Endothelial cell of umbilical vein (primary cell): Measurements from ENCODE around the gene PAN3. TPM values are rescaled to one million over a fixed set of nuclear protein-coding genes. Genes with fewer than 3 reads are reported as not detected.

ENCODE experiments used
- BruUV-seq: library from RNA; stranded (reverse); fragments of 400-500 nt; replicated peaks from 2 replicates; lab custom pipeline; 2021; lab: Mats Ljungman, UMichigan
- CTCF ChIA-PET: fragments of 300-600, 350-600 bp; sonication (Branson Sonifier 250); formaldehyde crosslinking; loops from one replicate; lab custom pipeline; 2021; ENCODE audit warnings: antibody characterized with exemption, inconsistent platforms; lab: Charles Lee
- POLR2A ChIA-PET: fragments of 300-600, 350-600 bp; sonication (Branson Sonifier 250); formaldehyde crosslinking; loops from one replicate; lab custom pipeline; 2021; ENCODE audit warnings: antibody characterized with exemption, inconsistent platforms; lab: Charles Lee
- DNase-seq: peaks from one replicate; pipeline ENCODE4 v3.0.0-alpha.2; 2011; ENCODE audit warnings: low read depth, low spot score
- FAIRE-seq: peaks from 2 replicates; lab custom pipeline; 2011; peaks lifted over from hg19 to GRCh38; lab: Jason Lieb, UNC
- H2AFZ ChIP-seq: 2 replicates; pipeline ENCODE4 v1.6.0; 2012; ENCODE audit warnings: low read depth, low read length, control low read depth, inconsistent platforms
- H3K27ac ChIP-seq: 2 replicates; pipeline ENCODE4 v1.5.1; 2011; ENCODE audit warnings: low read depth, mild to moderate bottlenecking, control low read depth, low read length, moderate library complexity; ENCODE audit not compliant: insufficient read depth
- H3K27me3 ChIP-seq, 2 experiments: 2 replicates each; pipeline versions ENCODE4 v1.6.0 to v1.6.1; 2011; ENCODE audit warnings: low read length in 2 of 2, mixed read lengths in 1 of 2; ENCODE audit not compliant: control insufficient read depth in 2 of 2, insufficient read depth in 2 of 2
- H3K36me3 ChIP-seq, 2 experiments: 2 replicates in 1 of 2; 3 replicates in 1 of 2; pipeline ENCODE4 v1.5.1; 2011; ENCODE audit warnings: low read length in 2 of 2, mild to moderate bottlenecking in 1 of 2, moderate library complexity in 1 of 2; ENCODE audit not compliant: control insufficient read depth in 2 of 2, insufficient read depth in 2 of 2; ENCODE audit errors: extremely low read depth in 1 of 2
- H3K4me1 ChIP-seq: 3 replicates; pipeline ENCODE4 v1.5.1; 2011; ENCODE audit warnings: mild to moderate bottlenecking, low read length; ENCODE audit not compliant: control insufficient read depth, insufficient read depth; ENCODE audit errors: extremely low read depth
- H3K4me2 ChIP-seq: 2 replicates; pipeline ENCODE4 v1.6.1; 2011; ENCODE audit warnings: low read length, control low read depth, mixed read lengths; ENCODE audit not compliant: insufficient read depth
- H3K4me3 ChIP-seq, 3 experiments: fragments of 200-600 bp in 1 of 3; sonication (generic), shearing (Covaris generic) in 1 of 3; replicated peaks in 1 of 3; 2 replicates each; pipeline ENCODE4 v1.5.1; 2011 to 2016; ENCODE audit warnings: control low read depth in 3 of 3, low read length in 3 of 3, mild to moderate bottlenecking in 2 of 3, inconsistent platforms in 1 of 3, low read depth in 1 of 3, moderate library complexity in 1 of 3; ENCODE audit not compliant: insufficient read depth in 1 of 3
- H3K79me2 ChIP-seq: 2 replicates; pipeline ENCODE4 v1.6.0; 2012; ENCODE audit warnings: low read length, inconsistent platforms; ENCODE audit not compliant: control insufficient read depth, insufficient read depth
- H3K9ac ChIP-seq: replicated peaks from 2 replicates; pipeline ENCODE3; 2011; ENCODE audit warnings: low read length, control low read depth; ENCODE audit not compliant: insufficient read depth; ENCODE audit errors: extremely low read depth
- H3K9me1 ChIP-seq: replicated peaks from 3 replicates; pipeline ENCODE4 v1.6.0; 2011; ENCODE audit warnings: mild to moderate bottlenecking, low read length; ENCODE audit not compliant: control insufficient read depth, insufficient read depth; ENCODE audit errors: extremely low read depth
- H3K9me3 ChIP-seq: replicated peaks from 2 replicates; pipeline ENCODE4 v1.5.1; 2012; ENCODE audit warnings: low read length, inconsistent platforms; ENCODE audit not compliant: control insufficient read depth, insufficient read depth
- H4K20me1 ChIP-seq: replicated peaks from 2 replicates; pipeline ENCODE3; 2011; ENCODE audit warnings: mild to moderate bottlenecking, low read length; ENCODE audit not compliant: control insufficient read depth, insufficient read depth; ENCODE audit errors: extremely low read depth
- CTCF ChIP-seq, 2 donors: IDR thresholded peaks; 1 replicate in 1 of 2; 2 replicates in 1 of 2; pipeline ENCODE4 v1.5.1; 2011; ENCODE audit warnings: low read length in 2 of 2, mild to moderate bottlenecking in 2 of 2, moderate library complexity in 2 of 2, control low read depth in 1 of 2, inconsistent platforms in 1 of 2, low read depth in 1 of 2; ENCODE audit not compliant: insufficient read depth in 1 of 2; ENCODE audit errors: extremely low read depth in 1 of 2
- EZH2 ChIP-seq: IDR thresholded peaks from 2 replicates; pipeline ENCODE4 v1.6.1; 2012; ENCODE audit warnings: borderline replicate concordance, low read depth, mild to moderate bottlenecking, moderate library complexity, low read length, inconsistent platforms; ENCODE audit not compliant: severe bottlenecking
- FOS ChIP-seq: IDR thresholded peaks from 2 replicates; pipeline ENCODE4 v1.6.1; 2011; ENCODE audit warnings: mild to moderate bottlenecking, low read length, moderate library complexity, borderline replicate concordance; ENCODE audit not compliant: insufficient read depth
- GATA2 ChIP-seq: IDR thresholded peaks from 2 replicates; pipeline ENCODE4 v1.7.0; 2011; ENCODE audit warnings: low read depth, mild to moderate bottlenecking, moderate library complexity, mixed read lengths, low read length; ENCODE audit not compliant: insufficient read length, insufficient read depth
- JUN ChIP-seq: IDR thresholded peaks from 2 replicates; pipeline ENCODE4 v1.6.1; 2011; ENCODE audit warnings: borderline replicate concordance, low read depth; ENCODE audit not compliant: insufficient read length, insufficient read depth
- MAX ChIP-seq: IDR thresholded peaks from 2 replicates; pipeline ENCODE4 v1.6.1; 2011; ENCODE audit not compliant: insufficient read depth, insufficient read length
- MYC ChIP-seq: IDR thresholded peaks from one replicate; pipeline ENCODE4 v1.6.1; 2011; ENCODE audit warnings: mild to moderate bottlenecking, low read depth, low read length
- POLR2A ChIP-seq: IDR thresholded peaks from 2 replicates; pipeline ENCODE4 v1.6.1; 2012; ENCODE audit warnings: low read depth, mild to moderate bottlenecking, control low read depth, low read length
- POLR2AphosphoS5 ChIP-seq: IDR thresholded peaks from 2 replicates; pipeline ENCODE4 v1.6.1; 2012; ENCODE audit warnings: low read depth, mild to moderate bottlenecking, control low read depth, low read length, moderate library complexity; ENCODE audit not compliant: insufficient read depth
- dilution Hi-C: fragments of 300-500 bp; cut with MboI; formaldehyde crosslinking; loops from one replicate; pipeline ENCODE4 v1.15.0; 2019; ENCODE audit warnings: low sequenced_read_pairs; ENCODE audit not compliant: extremely low pct_ligation_motif_present
- intact Hi-C: fragments of 100-400 bp; cut with micrococcal nuclease; formaldehyde crosslinking; loops from one replicate; pipeline ENCODE4 v1.10.0; 2022
- polyA plus RNA-seq, 4 experiments: library from polyadenylated mRNA; depleted of rRNA in 3 of 4; stranded (reverse) in 3 of 4; unstranded in 1 of 4; fragments of >200 nt; gene quantifications; 2 replicates each; pipeline versions ENCODE4 v1.2.1 to v1.2.3, GENCODE V29; 2011 to 2012; ENCODE audit warnings: missing spikeins in 1 of 4
- total RNA-seq: library from RNA; stranded (reverse); gene quantifications from 2 replicates; pipeline ENCODE4 v1.2.3, GENCODE V29; 2021

The PAN3 gene
- total and polyA plus RNA-seq, 2 donors (not counting 3 experiments of a cell fraction or from before 2014, with no cell fraction given), result 8.5 to 31.9 TPM

GRCh38 chr13:28120317-28120716 lies 18.0 kb upstream of the PAN3 start:
- ChIA-PET POLR2A (no interaction called here), CTCF (no interaction called here)
- no peaks in the 10 kb centered on the region for H3K79me2 ChIP-seq
- intact Hi-C loops (no loop called here), dilution Hi-C loops (no loop called here)
- no TSS peak for BruUV-seq
- no peak overlapping the region for H3K4me2 ChIP-seq
- no peaks in the 10 kb centered on the region for H3K9me1 ChIP-seq
- no peaks in the 10 kb centered on the region for H3K4me1 ChIP-seq
- no peaks in the 10 kb centered on the region for H4K20me1 ChIP-seq
- no peak for DNase-seq
- no peak overlapping the region for H3K4me3 ChIP-seq
- peaks cover 6 to 15% of the 10 kb centered on the region in 2 experiments for H3K27me3 ChIP-seq
- H3K36me3 ChIP-seq, result no peaks in the 10 kb centered on the region
- no peak overlapping the region for H2AFZ ChIP-seq
- no peak for FAIRE-seq
- H3K9me3 ChIP-seq, result no peaks in the 10 kb centered on the region
- TF ChIP-seq POLR2A, result no peak
- no peak for TF ChIP-seq POLR2AphosphoS5
- TF ChIP-seq MAX, result no peak
- no peak for TF ChIP-seq CTCF (IDR thresholded peaks at IDR 0.05; ENCODE audit: extremely low read depth in 1 of 2, insufficient read depth in 1 of 2, low read depth in 1 of 2, low read length in 2 of 2)
- TF ChIP-seq FOS, result no peak
- no peak for TF ChIP-seq JUN
- TF ChIP-seq GATA2, result no peak
- no peak for TF ChIP-seq MYC
- TF ChIP-seq EZH2, result no peak
- H3K27ac ChIP-seq, result no peak overlapping the region
- H3K9ac ChIP-seq, result no peak overlapping the region
